ENCODE measurements around the gene MYL4. TPM values are rescaled to one million over a fixed set of nuclear protein-coding genes. Genes with fewer than 3 reads are reported as not detected.

The MYL4 gene
- total and polyA plus RNA-seq, 2 of the 8 experiments (the other 6 are each of a cell fraction or from before 2014, with no cell fraction given), result 0.12 TPM; not detected in 1

GRCh38 chr17:47250855-47251254 lies 41.7 kb downstream of the MYL4 start (continued):
- TF ChIP-seq ZNF274 (IDR thresholded peaks at IDR 0.05; ENCODE audit: borderline replicate concordance, extremely low read depth, low read length) (no peak), SP2 (IDR thresholded peaks at IDR 0.05; ENCODE audit: low read length) (no peak), JUND (IDR thresholded peaks at IDR 0.05; ENCODE audit: low read length) (no peak), KDM1A (IDR thresholded peaks at IDR 0.05; ENCODE audit: borderline replicate concordance, low read length) (no peak), CHD2 (IDR thresholded peaks at IDR 0.05; ENCODE audit: low read length) (no peak)
- TF ChIP-seq, protein P1, sequence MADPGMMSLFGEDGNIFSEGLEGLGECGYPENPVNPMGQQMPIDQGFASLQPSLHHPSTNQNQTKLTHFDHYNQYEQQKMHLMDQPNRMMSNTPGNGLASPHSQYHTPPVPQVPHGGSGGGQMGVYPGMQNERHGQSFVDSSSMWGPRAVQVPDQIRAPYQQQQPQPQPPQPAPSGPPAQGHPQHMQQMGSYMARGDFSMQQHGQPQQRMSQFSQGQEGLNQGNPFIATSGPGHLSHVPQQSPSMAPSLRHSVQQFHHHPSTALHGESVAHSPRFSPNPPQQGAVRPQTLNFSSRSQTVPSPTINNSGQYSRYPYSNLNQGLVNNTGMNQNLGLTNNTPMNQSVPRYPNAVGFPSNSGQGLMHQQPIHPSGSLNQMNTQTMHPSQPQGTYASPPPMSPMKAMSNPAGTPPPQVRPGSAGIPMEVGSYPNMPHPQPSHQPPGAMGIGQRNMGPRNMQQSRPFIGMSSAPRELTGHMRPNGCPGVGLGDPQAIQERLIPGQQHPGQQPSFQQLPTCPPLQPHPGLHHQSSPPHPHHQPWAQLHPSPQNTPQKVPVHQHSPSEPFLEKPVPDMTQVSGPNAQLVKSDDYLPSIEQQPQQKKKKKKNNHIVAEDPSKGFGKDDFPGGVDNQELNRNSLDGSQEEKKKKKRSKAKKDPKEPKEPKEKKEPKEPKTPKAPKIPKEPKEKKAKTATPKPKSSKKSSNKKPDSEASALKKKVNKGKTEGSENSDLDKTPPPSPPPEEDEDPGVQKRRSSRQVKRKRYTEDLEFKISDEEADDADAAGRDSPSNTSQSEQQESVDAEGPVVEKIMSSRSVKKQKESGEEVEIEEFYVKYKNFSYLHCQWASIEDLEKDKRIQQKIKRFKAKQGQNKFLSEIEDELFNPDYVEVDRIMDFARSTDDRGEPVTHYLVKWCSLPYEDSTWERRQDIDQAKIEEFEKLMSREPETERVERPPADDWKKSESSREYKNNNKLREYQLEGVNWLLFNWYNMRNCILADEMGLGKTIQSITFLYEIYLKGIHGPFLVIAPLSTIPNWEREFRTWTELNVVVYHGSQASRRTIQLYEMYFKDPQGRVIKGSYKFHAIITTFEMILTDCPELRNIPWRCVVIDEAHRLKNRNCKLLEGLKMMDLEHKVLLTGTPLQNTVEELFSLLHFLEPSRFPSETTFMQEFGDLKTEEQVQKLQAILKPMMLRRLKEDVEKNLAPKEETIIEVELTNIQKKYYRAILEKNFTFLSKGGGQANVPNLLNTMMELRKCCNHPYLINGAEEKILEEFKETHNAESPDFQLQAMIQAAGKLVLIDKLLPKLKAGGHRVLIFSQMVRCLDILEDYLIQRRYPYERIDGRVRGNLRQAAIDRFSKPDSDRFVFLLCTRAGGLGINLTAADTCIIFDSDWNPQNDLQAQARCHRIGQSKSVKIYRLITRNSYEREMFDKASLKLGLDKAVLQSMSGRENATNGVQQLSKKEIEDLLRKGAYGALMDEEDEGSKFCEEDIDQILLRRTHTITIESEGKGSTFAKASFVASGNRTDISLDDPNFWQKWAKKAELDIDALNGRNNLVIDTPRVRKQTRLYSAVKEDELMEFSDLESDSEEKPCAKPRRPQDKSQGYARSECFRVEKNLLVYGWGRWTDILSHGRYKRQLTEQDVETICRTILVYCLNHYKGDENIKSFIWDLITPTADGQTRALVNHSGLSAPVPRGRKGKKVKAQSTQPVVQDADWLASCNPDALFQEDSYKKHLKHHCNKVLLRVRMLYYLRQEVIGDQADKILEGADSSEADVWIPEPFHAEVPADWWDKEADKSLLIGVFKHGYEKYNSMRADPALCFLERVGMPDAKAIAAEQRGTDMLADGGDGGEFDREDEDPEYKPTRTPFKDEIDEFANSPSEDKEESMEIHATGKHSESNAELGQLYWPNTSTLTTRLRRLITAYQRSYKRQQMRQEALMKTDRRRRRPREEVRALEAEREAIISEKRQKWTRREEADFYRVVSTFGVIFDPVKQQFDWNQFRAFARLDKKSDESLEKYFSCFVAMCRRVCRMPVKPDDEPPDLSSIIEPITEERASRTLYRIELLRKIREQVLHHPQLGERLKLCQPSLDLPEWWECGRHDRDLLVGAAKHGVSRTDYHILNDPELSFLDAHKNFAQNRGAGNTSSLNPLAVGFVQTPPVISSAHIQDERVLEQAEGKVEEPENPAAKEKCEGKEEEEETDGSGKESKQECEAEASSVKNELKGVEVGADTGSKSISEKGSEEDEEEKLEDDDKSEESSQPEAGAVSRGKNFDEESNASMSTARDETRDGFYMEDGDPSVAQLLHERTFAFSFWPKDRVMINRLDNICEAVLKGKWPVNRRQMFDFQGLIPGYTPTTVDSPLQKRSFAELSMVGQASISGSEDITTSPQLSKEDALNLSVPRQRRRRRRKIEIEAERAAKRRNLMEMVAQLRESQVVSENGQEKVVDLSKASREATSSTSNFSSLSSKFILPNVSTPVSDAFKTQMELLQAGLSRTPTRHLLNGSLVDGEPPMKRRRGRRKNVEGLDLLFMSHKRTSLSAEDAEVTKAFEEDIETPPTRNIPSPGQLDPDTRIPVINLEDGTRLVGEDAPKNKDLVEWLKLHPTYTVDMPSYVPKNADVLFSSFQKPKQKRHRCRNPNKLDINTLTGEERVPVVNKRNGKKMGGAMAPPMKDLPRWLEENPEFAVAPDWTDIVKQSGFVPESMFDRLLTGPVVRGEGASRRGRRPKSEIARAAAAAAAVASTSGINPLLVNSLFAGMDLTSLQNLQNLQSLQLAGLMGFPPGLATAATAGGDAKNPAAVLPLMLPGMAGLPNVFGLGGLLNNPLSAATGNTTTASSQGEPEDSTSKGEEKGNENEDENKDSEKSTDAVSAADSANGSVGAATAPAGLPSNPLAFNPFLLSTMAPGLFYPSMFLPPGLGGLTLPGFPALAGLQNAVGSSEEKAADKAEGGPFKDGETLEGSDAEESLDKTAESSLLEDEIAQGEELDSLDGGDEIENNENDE (IDR thresholded peaks at IDR 0.05; ENCODE audit: insufficient replicate concordance, low read length), result no peak
